HG02852 (cell line): Measurements from ENCODE around the gene NCOA4.
"Not testable (repeated sequence)": the region's sequence is repeated elsewhere in the genome, so short reads cannot be mapped to it uniquely, and the experiment has no call there.

Experiments used
- ATAC-seq: cut with Tn5 transposase; IDR thresholded peaks from one replicate; pipeline ENCODE4 v1.9.1; 2021; ENCODE audit warnings: mild to moderate bottlenecking, moderate library complexity; ENCODE audit not compliant: unreplicated experiment

NCOA4 gene

GRCh38 chr10:46052791-46053375 lies 22.5 kb upstream of the NCOA4 start:
- ATAC-seq = no peak

- no peak for ATAC-seq
These were observed 21.8 kb upstream of the NCOA4 start for GRCh38 chr10:46052057-46052790.

- no peak for ATAC-seq
These were observed 20.7 kb upstream of the NCOA4 start for GRCh38 chr10:46050941-46051623.

- not testable (repeated sequence) for ATAC-seq
These were observed 19.0 kb upstream of the NCOA4 start for GRCh38 chr10:46049497-46049831.

GRCh38 chr10:46048152-46048551 lies 17.7 kb upstream of the NCOA4 start:
- ATAC-seq = no peak

- no peak for ATAC-seq
These were observed 15.8 kb upstream of the NCOA4 start, which contains the start of gene MSMB for GRCh38 chr10:46046261-46046660. TSS of gene MSMB (minus strand) at chr10:46046269. CDS start at chr10:46046237, 32 bp downstream.

GRCh38 chr10:46042527-46042926 lies 12.1 kb upstream of the NCOA4 start:
- no peak for ATAC-seq

- no peak for ATAC-seq
These were observed 9.6 kb upstream of the NCOA4 start for GRCh38 chr10:46040004-46040403.

GRCh38 chr10:46037107-46037825 lies 6.8 kb upstream of the NCOA4 start:
- no peak for ATAC-seq

GRCh38 chr10:46035923-46036849 lies 5.8 kb upstream of the NCOA4 start:
- no peak for ATAC-seq

GRCh38 chr10:46033602-46034011 lies 3.2 kb upstream of the NCOA4 start:
- ATAC-seq = no peak

GRCh38 chr10:46031648-46032532 lies 1.5 kb upstream of the NCOA4 start:
- no peak for ATAC-seq

- ATAC-seq = no peak
These were observed 877 bp downstream of the NCOA4 start for GRCh38 chr10:46029461-46030030.

- ATAC-seq = no peak
These were observed 1.6 kb downstream of the NCOA4 start for GRCh38 chr10:46028584-46029460.

- ATAC-seq = no peak
These were observed 4.3 kb downstream of the NCOA4 start for GRCh38 chr10:46026106-46026505.

- no peak for ATAC-seq
These were observed 5.0 kb downstream of the NCOA4 start for GRCh38 chr10:46025406-46025805.

GRCh38 chr10:46024948-46025347 lies 5.5 kb downstream of the NCOA4 start:
- no peak for ATAC-seq
